ENCODE measurements around the gene SYNE4. TPM values are rescaled to one million over a fixed set of nuclear protein-coding genes. Genes with fewer than 3 reads are reported as not detected.

The SYNE4 gene
- total and polyA plus RNA-seq, 2 donors (not counting 3 experiments of a cell fraction or from before 2014, with no cell fraction given), result 0.46 to 0.62 TPM

DNA sequence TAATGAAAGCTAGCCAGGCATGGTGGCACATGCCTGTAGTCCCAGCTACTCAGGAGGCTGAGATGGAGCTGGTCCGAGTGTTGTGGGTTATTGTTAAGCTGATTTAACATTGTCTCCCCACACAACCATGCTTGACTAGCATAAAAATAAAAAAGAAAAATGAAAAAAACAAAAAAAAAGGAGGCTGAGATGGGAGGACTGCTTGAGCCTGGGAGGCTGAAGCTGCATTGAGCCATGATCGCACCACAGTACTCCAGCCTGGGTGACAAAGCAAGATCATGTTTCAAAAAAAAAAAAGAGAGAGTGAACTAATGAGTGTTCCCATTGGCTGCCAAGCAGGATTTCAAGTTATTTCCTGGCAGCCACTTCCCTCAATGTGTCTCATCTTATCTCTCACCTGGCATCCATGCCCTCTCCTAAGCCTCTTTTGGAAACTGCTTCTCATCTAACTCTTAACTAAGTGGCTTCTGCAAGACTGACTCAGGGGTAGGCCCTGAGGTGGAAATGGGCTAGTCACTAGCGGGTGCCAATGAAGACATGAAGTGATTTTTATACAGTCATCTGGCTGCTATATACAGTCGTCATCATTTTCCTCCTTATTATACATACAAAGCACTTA lies 40.6 kb upstream of the SYNE4 start:
- Histone ChIP-seq H3K4me2 (ENCODE audit: insufficient read depth, low read length) (no peak overlapping the region), H3K9me3 (replicated peaks; ENCODE audit: control insufficient read depth, insufficient read depth, low read length) (no peaks in the 10 kb centered on the region), H2AFZ (ENCODE audit: low read depth, low read length) (no peak overlapping the region), H3K4me3 (replicated peaks in 1 of 3; ENCODE audit: insufficient read depth in 1 of 3, low read depth in 1 of 3, low read length in 3 of 3) (no peak overlapping the region), H3K9ac (replicated peaks; ENCODE audit: extremely low read depth, insufficient read depth, low read length) (no peak overlapping the region), H3K27me3 (ENCODE audit: control insufficient read depth in 2 of 2, insufficient read depth in 2 of 2, low read length in 2 of 2) (no peaks in the 10 kb centered on the region), H4K20me1 (replicated peaks; ENCODE audit: control insufficient read depth, extremely low read depth, insufficient read depth, low read length) (no peaks in the 10 kb centered on the region), H3K27ac (ENCODE audit: insufficient read depth, low read depth, low read length) (no peak overlapping the region), H3K9me1 (replicated peaks; ENCODE audit: control insufficient read depth, extremely low read depth, insufficient read depth, low read length) (no peaks in the 10 kb centered on the region), H3K4me1 (ENCODE audit: control insufficient read depth, extremely low read depth, insufficient read depth, low read length) (peaks cover 5% of the 10 kb centered on the region), H3K79me2 (ENCODE audit: control insufficient read depth, insufficient read depth, low read length) (no peaks in the 10 kb centered on the region), H3K36me3 (ENCODE audit: control insufficient read depth in 2 of 2, extremely low read depth in 1 of 2, insufficient read depth in 2 of 2, low read length in 2 of 2) (no peaks in the 10 kb centered on the region)
- dilution Hi-C loops (cut with MboI; ENCODE audit: extremely low pct_ligation_motif_present, low sequenced_read_pairs), result no loop called here
- no peak for DNase-seq (ENCODE audit: low read depth, low spot score)
- FAIRE-seq, result no peak
- POLR2A ChIA-PET, result no interaction called here
- intact Hi-C loops (cut with micrococcal nuclease), result no loop called here
- CTCF ChIA-PET, result no interaction called here
- TF ChIP-seq POLR2A (IDR thresholded peaks at IDR 0.05; ENCODE audit: low read depth, low read length) (no peak), FOS (IDR thresholded peaks at IDR 0.05; ENCODE audit: borderline replicate concordance, insufficient read depth, low read length) (no peak), POLR2AphosphoS5 (IDR thresholded peaks at IDR 0.05; ENCODE audit: insufficient read depth, low read depth, low read length) (no peak)
- BruUV-seq (replicated peaks), result no TSS peak

DNA sequence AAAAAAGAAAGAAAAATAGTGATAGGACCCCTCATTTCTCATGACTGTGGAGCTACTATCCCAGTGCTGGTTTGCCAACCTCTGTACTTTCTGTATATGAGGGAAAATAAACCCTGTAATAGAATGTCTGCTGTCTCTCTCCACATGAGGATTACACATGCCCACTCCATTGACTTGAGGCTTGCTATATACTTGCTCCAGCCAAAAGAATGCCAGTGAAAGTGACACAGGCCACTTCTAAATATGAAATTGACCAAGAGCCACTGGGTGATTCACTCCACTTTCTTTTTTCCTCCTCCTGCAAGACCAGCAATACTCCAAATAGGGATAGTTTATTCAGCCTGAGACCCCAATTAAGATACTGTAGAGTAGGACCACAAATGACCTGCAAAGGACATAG lies 39.2 kb upstream of the SYNE4 start:
- no peak overlapping the region for H3K9ac ChIP-seq (replicated peaks; ENCODE audit: extremely low read depth, insufficient read depth, low read length)
- no TSS peak for BruUV-seq (replicated peaks)
- H3K79me2 ChIP-seq (ENCODE audit: control insufficient read depth, insufficient read depth, low read length), result no peaks in the 10 kb centered on the region
- no peaks in the 10 kb centered on the region for H4K20me1 ChIP-seq (replicated peaks; ENCODE audit: control insufficient read depth, extremely low read depth, insufficient read depth, low read length)
- no peaks in the 10 kb centered on the region for H3K27me3 ChIP-seq (ENCODE audit: control insufficient read depth in 2 of 2, insufficient read depth in 2 of 2, low read length in 2 of 2)
- no peak overlapping the region for H3K4me2 ChIP-seq (ENCODE audit: insufficient read depth, low read length)
- H3K4me3 ChIP-seq (replicated peaks in 1 of 3; ENCODE audit: insufficient read depth in 1 of 3, low read depth in 1 of 3, low read length in 3 of 3), result no peak overlapping the region
- ChIA-PET POLR2A (no interaction called here), CTCF (no interaction called here)
- H3K4me1 ChIP-seq (ENCODE audit: control insufficient read depth, extremely low read depth, insufficient read depth, low read length), result no peaks in the 10 kb centered on the region
- no peaks in the 10 kb centered on the region for H3K36me3 ChIP-seq (ENCODE audit: control insufficient read depth in 2 of 2, extremely low read depth in 1 of 2, insufficient read depth in 2 of 2, low read length in 2 of 2)
- H3K9me3 ChIP-seq (replicated peaks; ENCODE audit: control insufficient read depth, insufficient read depth, low read length), result no peaks in the 10 kb centered on the region
- DNase-seq (ENCODE audit: low read depth, low spot score), result no peak
- no peak overlapping the region for H2AFZ ChIP-seq (ENCODE audit: low read depth, low read length)
- no peak for FAIRE-seq
- no peak for TF ChIP-seq POLR2AphosphoS5 (IDR thresholded peaks at IDR 0.05; ENCODE audit: insufficient read depth, low read depth, low read length)
- TF ChIP-seq GATA2 (IDR thresholded peaks at IDR 0.05; ENCODE audit: insufficient read depth, insufficient read length, low read depth, low read length), result no peak
- TF ChIP-seq, protein P1, sequence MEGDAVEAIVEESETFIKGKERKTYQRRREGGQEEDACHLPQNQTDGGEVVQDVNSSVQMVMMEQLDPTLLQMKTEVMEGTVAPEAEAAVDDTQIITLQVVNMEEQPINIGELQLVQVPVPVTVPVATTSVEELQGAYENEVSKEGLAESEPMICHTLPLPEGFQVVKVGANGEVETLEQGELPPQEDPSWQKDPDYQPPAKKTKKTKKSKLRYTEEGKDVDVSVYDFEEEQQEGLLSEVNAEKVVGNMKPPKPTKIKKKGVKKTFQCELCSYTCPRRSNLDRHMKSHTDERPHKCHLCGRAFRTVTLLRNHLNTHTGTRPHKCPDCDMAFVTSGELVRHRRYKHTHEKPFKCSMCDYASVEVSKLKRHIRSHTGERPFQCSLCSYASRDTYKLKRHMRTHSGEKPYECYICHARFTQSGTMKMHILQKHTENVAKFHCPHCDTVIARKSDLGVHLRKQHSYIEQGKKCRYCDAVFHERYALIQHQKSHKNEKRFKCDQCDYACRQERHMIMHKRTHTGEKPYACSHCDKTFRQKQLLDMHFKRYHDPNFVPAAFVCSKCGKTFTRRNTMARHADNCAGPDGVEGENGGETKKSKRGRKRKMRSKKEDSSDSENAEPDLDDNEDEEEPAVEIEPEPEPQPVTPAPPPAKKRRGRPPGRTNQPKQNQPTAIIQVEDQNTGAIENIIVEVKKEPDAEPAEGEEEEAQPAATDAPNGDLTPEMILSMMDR (IDR thresholded peaks at IDR 0.05; ENCODE audit: extremely low read depth in 1 of 2, insufficient read depth in 1 of 2, low read depth in 1 of 2, low read length in 2 of 2), result no peak
- TF ChIP-seq, protein P2, sequence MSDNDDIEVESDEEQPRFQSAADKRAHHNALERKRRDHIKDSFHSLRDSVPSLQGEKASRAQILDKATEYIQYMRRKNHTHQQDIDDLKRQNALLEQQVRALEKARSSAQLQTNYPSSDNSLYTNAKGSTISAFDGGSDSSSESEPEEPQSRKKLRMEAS (IDR thresholded peaks at IDR 0.05; ENCODE audit: insufficient read depth, insufficient read length), result no peak
- no peak for TF ChIP-seq FOS (IDR thresholded peaks at IDR 0.05; ENCODE audit: borderline replicate concordance, insufficient read depth, low read length)
- TF ChIP-seq POLR2A (IDR thresholded peaks at IDR 0.05; ENCODE audit: low read depth, low read length), result no peak
- no peak for TF ChIP-seq MYC (IDR thresholded peaks at IDR 0.05; ENCODE audit: low read depth, low read length)
- no peak for TF ChIP-seq EZH2 (IDR thresholded peaks at IDR 0.05; ENCODE audit: borderline replicate concordance, low read depth, low read length, severe bottlenecking)
- no peak for TF ChIP-seq JUN (IDR thresholded peaks at IDR 0.05; ENCODE audit: borderline replicate concordance, insufficient read depth, insufficient read length, low read depth)
- dilution Hi-C loops (cut with MboI; ENCODE audit: extremely low pct_ligation_motif_present, low sequenced_read_pairs) (no loop called here), intact Hi-C loops (cut with micrococcal nuclease) (no loop called here)
- no peaks in the 10 kb centered on the region for H3K9me1 ChIP-seq (replicated peaks; ENCODE audit: control insufficient read depth, extremely low read depth, insufficient read depth, low read length)
- no peak overlapping the region for H3K27ac ChIP-seq (ENCODE audit: insufficient read depth, low read depth, low read length)

Measured in endothelial cell of umbilical vein (primary cell).